ENCODE data around the gene TMEM59.
"Not testable (repeated sequence)": the region's sequence is repeated elsewhere in the genome, so short reads cannot be mapped to it uniquely, and the experiment has no call there.

Gene TMEM59

GRCh38 chr1:54045496-54045895 lies 7.5 kb downstream of the TMEM59 start:
- no peak for DNase-seq (ENCODE audit: low spot score)
- TF ChIP-seq CTCF (IDR thresholded peaks at IDR 0.05; ENCODE audit: extremely low read depth, insufficient read depth, missing control alignments), result no peak
- in situ Hi-C loops (cut with MboI; ENCODE audit: low pct_unique_long_range_greater_than_20kb, low sequenced_read_pairs, unreplicated experiment), result no loop called here

GRCh38 chr1:54041806-54042205 lies 11.2 kb downstream of the TMEM59 start:
- no peak for TF ChIP-seq CTCF (IDR thresholded peaks at IDR 0.05; ENCODE audit: extremely low read depth, insufficient read depth, missing control alignments)
- no peak for DNase-seq (ENCODE audit: low spot score)
- in situ Hi-C loops (cut with MboI; ENCODE audit: low pct_unique_long_range_greater_than_20kb, low sequenced_read_pairs, unreplicated experiment), result no loop called here

- no peak for DNase-seq (ENCODE audit: low spot score)
- in situ Hi-C loops (cut with MboI; ENCODE audit: low pct_unique_long_range_greater_than_20kb, low sequenced_read_pairs, unreplicated experiment), result no loop called here
- no peak for TF ChIP-seq CTCF (IDR thresholded peaks at IDR 0.05; ENCODE audit: extremely low read depth, insufficient read depth, missing control alignments)
Observed at GRCh38 chr1:54037476-54037875, 15.5 kb downstream of the TMEM59 start.

GRCh38 chr1:54028306-54029251 lies 24.4 kb downstream of the TMEM59 start:
- no peak for TF ChIP-seq CTCF (IDR thresholded peaks at IDR 0.05; ENCODE audit: extremely low read depth, insufficient read depth, missing control alignments)
- in situ Hi-C loops (cut with MboI; ENCODE audit: low pct_unique_long_range_greater_than_20kb, low sequenced_read_pairs, unreplicated experiment), result no loop called here
- no peak for DNase-seq (ENCODE audit: low spot score)

- in situ Hi-C loops (cut with MboI; ENCODE audit: low pct_unique_long_range_greater_than_20kb, low sequenced_read_pairs, unreplicated experiment), result no loop called here
- TF ChIP-seq CTCF (IDR thresholded peaks at IDR 0.05; ENCODE audit: extremely low read depth, insufficient read depth, missing control alignments), result no peak
- DNase-seq (ENCODE audit: low spot score), result no peak
Observed at GRCh38 chr1:54027848-54028247, 25.2 kb downstream of the TMEM59 start.

GRCh38 chr1:54024811-54025210 lies 28.2 kb downstream of the TMEM59 start:
- DNase-seq (ENCODE audit: low spot score); in situ Hi-C loops (cut with MboI; ENCODE audit: low pct_unique_long_range_greater_than_20kb, low sequenced_read_pairs, unreplicated experiment): not testable (repeated sequence)

GRCh38 chr1:54024358-54024757 lies 28.6 kb downstream of the TMEM59 start:
- no peak for TF ChIP-seq CTCF (IDR thresholded peaks at IDR 0.05; ENCODE audit: extremely low read depth, insufficient read depth, missing control alignments)
- no peak for DNase-seq (ENCODE audit: low spot score)
- in situ Hi-C loops (cut with MboI; ENCODE audit: low pct_unique_long_range_greater_than_20kb, low sequenced_read_pairs, unreplicated experiment), result no loop called here

- in situ Hi-C loops (cut with MboI; ENCODE audit: low pct_unique_long_range_greater_than_20kb, low sequenced_read_pairs, unreplicated experiment); DNase-seq (ENCODE audit: low spot score): not testable (repeated sequence)
Observed at GRCh38 chr1:54019562-54020176, 33.3 kb downstream of the TMEM59 start.

Measured in GM13977 (cell line).